ENCODE results near the gene SLC25A26.

SLC25A26 gene

DNA sequence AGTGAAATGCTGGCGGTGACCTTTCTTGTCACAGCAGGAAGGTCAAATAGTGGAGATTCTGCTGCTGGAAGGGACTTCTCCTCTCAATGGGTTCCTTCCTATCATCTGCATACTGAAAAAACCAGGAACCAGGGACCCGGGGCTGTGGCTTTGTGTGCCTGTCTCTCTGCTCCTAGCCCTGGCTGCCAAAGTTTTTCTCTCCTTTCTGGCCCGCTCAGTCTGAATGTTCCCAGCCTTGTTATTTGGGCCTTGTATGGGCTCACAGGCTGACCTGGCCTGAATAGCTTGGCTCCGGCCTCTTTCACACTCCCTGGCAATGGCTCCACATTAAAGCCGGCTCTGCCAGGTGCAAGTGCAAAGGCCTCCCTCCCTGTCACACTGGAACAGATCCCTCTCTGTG is 185.4 kb downstream of the SLC25A26 start:
- H3K4me3 ChIP-seq (ENCODE audit: low read length) = no peak overlapping the region
- TF ChIP-seq, protein P1, sequence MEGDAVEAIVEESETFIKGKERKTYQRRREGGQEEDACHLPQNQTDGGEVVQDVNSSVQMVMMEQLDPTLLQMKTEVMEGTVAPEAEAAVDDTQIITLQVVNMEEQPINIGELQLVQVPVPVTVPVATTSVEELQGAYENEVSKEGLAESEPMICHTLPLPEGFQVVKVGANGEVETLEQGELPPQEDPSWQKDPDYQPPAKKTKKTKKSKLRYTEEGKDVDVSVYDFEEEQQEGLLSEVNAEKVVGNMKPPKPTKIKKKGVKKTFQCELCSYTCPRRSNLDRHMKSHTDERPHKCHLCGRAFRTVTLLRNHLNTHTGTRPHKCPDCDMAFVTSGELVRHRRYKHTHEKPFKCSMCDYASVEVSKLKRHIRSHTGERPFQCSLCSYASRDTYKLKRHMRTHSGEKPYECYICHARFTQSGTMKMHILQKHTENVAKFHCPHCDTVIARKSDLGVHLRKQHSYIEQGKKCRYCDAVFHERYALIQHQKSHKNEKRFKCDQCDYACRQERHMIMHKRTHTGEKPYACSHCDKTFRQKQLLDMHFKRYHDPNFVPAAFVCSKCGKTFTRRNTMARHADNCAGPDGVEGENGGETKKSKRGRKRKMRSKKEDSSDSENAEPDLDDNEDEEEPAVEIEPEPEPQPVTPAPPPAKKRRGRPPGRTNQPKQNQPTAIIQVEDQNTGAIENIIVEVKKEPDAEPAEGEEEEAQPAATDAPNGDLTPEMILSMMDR (conservative IDR thresholded peaks at IDR 0.05; ENCODE audit: low read depth, low read length) = no peak
- no peak for DNase-seq (ENCODE audit: low read depth)

DNA sequence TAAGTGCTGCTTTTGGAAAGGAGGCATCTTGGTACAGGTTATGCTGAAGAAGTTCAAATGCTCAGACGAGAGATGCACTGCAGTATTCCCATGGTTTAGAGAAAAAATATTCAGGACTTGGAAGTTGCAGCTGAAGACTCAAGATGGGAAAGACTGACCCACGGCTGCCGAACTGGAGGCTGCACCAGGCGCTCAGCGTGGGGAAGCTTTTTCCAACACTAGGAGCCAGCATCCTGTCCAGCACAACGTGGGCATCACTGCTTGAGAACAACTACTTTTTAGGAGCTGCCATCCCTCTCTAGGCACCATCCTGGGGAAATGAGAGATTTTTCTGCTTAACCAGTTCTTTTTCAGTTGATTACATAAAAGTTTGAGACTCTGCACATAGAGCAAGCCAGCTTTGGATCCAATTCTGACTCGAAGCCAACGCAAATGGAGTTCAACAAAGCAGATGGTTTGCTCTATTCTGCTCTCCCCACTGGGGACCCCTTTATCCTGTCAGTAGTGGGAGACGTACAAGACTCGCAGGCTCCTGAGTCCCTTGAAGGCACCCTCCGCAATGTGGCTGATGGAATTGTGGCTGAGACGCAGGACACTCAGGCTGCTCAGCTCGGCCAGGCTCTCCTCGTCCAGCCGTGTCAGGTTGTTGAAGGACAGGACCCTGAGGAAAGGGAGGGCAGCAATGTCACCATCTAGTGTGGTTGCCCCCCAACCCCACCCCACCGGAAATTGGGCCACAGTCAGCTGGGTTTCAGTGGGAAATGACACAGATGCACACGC is 186.2 kb downstream of the SLC25A26 start:
- DNase-seq (ENCODE audit: low read depth) = no peak
- TF ChIP-seq, protein P1 (conservative IDR thresholded peaks at IDR 0.05; ENCODE audit: low read depth, low read length) = no peak
- H3K4me3 ChIP-seq (ENCODE audit: low read length) = no peak overlapping the region

DNA sequence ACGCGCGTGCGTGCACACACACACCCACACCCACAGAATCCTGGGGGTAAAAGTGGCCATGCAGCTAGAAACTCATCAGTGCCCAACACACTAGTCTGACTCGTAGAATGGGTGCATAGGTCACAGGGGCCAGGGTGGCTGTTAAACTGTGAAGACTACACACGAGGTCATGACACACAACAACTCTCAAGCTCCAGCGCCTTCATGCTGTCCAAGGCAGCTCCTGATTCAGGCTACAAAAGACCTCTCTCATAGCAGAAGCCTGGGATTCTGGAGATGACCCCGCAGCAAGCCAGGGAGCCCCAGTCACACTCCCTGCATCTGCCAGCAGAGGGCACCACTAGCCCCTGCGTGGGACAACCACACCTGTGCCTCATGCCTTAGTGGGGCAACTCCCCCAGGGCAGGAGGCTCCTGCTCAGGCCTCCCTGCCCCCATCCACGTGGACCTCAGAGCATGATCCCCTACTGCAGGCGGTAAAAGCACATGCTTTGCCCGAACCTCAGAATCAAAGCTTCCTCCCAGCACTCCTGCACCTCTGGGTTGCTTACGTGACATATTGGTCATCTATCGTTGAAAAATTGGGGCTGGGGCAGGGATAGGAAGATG is 186.9 kb downstream of the SLC25A26 start:
- H3K4me3 ChIP-seq (ENCODE audit: low read length) = no peak overlapping the region
- DNase-seq (ENCODE audit: low read depth) = no peak
- TF ChIP-seq, protein P1 (conservative IDR thresholded peaks at IDR 0.05; ENCODE audit: low read depth, low read length) = peak; percentile 91

DNA sequence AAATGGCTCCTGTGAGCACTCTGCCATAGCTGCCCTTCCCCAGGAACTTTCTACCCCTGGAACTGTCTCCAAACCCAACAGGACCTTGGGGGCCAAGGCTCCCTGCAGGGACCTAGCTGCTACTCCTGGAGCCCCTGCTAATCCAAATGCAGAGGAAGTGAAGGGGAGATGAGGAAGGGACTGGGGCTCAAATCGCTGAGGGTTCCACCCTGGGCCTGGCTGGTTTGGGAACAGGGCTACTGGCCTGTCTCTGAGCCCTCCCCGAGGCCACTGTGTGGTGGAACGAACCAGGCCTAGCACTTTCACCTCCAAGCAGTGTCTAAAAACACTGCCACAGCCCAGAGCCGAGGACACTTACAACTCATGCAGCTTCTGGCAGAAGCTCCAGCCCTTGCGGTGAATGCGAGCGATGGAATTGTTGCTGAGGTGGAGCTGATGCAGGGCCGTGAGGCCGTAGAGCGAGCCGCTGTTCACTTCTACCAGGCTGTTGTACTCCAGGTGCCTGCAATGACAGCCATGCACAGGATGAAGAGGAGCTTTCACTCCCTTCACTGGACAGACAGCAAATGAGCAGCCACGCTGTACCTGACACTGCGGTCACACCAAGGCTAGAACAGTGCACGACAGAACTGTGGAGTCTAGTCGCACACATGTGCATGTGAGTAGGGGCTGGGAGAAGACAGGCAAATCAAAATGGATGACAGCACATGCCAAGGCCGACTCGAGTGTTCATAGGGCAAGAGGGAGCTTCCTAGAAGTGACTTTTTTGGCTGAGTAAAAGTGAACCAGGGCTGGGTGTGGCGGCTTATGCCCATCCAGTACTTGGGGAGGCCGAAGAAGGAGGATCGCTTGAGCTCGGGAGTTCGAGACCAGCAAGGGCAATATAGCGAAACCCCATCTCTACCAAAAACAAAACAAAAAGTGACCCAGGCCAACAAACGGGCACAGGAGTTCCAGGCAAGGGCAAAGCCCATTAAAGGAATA is 189.3 kb downstream of the SLC25A26 start:
- TF ChIP-seq, protein P1 (conservative IDR thresholded peaks at IDR 0.05; ENCODE audit: low read depth, low read length) = no peak
- H3K4me3 ChIP-seq (ENCODE audit: low read length) = no peak overlapping the region
- DNase-seq (ENCODE audit: low read depth) = no peak

DNA sequence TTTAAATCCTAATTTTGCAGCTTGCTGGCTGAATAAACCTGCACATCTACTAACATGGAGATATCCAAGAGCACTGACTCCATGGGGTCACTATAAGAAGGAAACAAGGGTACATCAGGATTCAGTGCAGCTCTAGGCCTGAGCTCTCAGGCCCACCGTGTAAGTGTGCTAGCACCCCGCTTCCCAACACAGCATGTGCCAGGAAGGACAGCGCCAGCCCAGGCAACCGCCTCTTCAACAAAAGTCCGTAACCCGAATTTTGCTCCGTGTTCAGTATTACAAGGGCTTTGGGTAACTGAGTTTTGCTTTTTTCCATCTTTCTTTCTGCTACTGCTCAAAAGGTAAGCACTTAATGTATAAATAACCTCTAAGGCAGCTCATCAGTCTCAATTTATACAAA is 190.2 kb downstream of the SLC25A26 start:
- TF ChIP-seq, protein P1 (conservative IDR thresholded peaks at IDR 0.05; ENCODE audit: low read depth, low read length) = no peak
- DNase-seq (ENCODE audit: low read depth) = no peak
- H3K4me3 ChIP-seq (ENCODE audit: low read length) = no peak overlapping the region

DNA sequence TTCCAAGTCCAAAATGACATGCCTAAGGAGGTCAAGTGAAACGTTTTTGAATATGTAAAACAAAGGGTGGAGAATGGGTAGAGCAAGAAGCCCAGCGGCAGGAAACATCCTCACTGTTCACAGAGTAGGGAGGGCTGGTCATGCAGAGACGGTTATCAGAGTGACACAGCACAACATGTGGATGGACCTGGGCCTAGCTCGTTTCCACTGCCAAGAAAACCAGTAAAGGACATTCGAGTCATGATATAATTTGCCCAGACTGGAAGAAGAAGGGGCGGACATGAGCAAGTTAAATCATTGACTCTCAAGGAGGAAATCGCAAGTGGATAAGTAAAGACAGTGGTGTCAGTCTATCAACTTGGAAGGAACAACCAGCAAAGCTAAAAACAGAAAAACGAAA is 190.7 kb downstream of the SLC25A26 start:
- no peak for DNase-seq (ENCODE audit: low read depth)
- no peak overlapping the region for H3K4me3 ChIP-seq (ENCODE audit: low read length)
- TF ChIP-seq, protein P1 (conservative IDR thresholded peaks at IDR 0.05; ENCODE audit: low read depth, low read length) = no peak

Data from retinal pigment epithelial cell (primary cell).